Gastrocnemius medialis (tissue), 4 donors: Measurements from ENCODE around the gene GCSAM. TPM values are rescaled to one million over a fixed set of nuclear protein-coding genes. Genes with fewer than 3 reads are reported as not detected.
"Not testable (repeated sequence)": the region's sequence is repeated elsewhere in the genome, so short reads cannot be mapped to it uniquely, and the experiment has no call there.

Experiments used
- ATAC-seq, 2 donors: fragments of 150-250 bp; one replicate each; pipeline ENCODE4 v1.9.1; 2016
- DNase-seq, 2 donors: peaks; one replicate each; pipeline ENCODE4 v3.0.0-alpha.2; 2019
- H3K27ac ChIP-seq, 4 donors: fragments of 200-600 bp; sonication (generic); 1 replicate in 1 of 4; 2 replicates in 3 of 4; pipeline ENCODE4 v1.5.1; 2016 to 2018; ENCODE audit warnings: mild to moderate bottlenecking in 2 of 4, moderate library complexity in 1 of 4
- H3K27me3 ChIP-seq, 3 donors: fragments of 200-600 bp; sonication (generic) in 2 of 3; 1 replicate in 1 of 3; 2 replicates in 2 of 3; pipeline versions ENCODE4 v1.5.1 to v1.6.0; 2016 to 2019; ENCODE audit warnings: mild to moderate bottlenecking in 1 of 3, moderate library complexity in 1 of 3
- H3K36me3 ChIP-seq, 2 donors: fragments of 200-600 bp; sonication (generic) in 1 of 2; one replicate each; pipeline ENCODE4 v1.5.1; 2017 to 2018
- H3K4me1 ChIP-seq, 2 donors: fragments of 200-600 bp; sonication (generic) in 1 of 2; one replicate each; pipeline ENCODE4 v1.5.1; 2016 to 2017; ENCODE audit warnings: mild to moderate bottlenecking in 2 of 2
- H3K4me3 ChIP-seq, 4 donors: fragments of 200-600 bp; sonication (generic) in 3 of 4; 1 replicate in 1 of 4; 2 replicates in 3 of 4; pipeline ENCODE4 v1.5.1; 2016 to 2019; ENCODE audit warnings: mild to moderate bottlenecking in 2 of 4
- H3K9me3 ChIP-seq, 3 donors: fragments of 200-600 bp; sonication (generic) in 2 of 3; 1 replicate in 1 of 3; 2 replicates in 2 of 3; pipeline ENCODE4 v1.5.1; 2016 to 2019
- CTCF ChIP-seq, 5 experiments: fragments of 450-650 bp in 3 of 5; fragments of 200-600 bp in 2 of 5; sonication (generic) in 2 of 5; IDR thresholded peaks in 4 of 5; conservative IDR thresholded peaks in 1 of 5; 1 replicate in 4 of 5; 2 replicates in 1 of 5; pipeline ENCODE4 v1.5.1; 2016 to 2019; ENCODE audit warnings: antibody characterized with exemption in 5 of 5, mild to moderate bottlenecking in 3 of 5, moderate library complexity in 3 of 5
- POLR2A ChIP-seq, 2 donors: fragments of 450-650 bp; IDR thresholded peaks; one replicate each; pipeline ENCODE4 v1.6.1; 2017; ENCODE audit warnings: antibody characterized with exemption in 2 of 2, mild to moderate bottlenecking in 2 of 2, moderate library complexity in 2 of 2
- in situ Hi-C, 4 donors: fragments of 200-750 bp; cut with MboI; loops; one replicate each; pipeline versions ENCODE4 v1.15.0 to v1.8.0; 2017; ENCODE audit warnings: low sequenced_read_pairs in 4 of 4
- intact Hi-C: fragments of 100-400 bp; cut with DNase I; formaldehyde crosslinking; loops from one replicate; pipeline ENCODE4 v1.15.1; 2023; ENCODE audit warnings: low total_unique reads
- microRNA counts, 2 donors: library from miRNA; unstranded; fragments of <30 nt; microRNA quantifications; one replicate each; lab custom pipeline; 2016
- microRNA-seq, 2 donors: library from miRNA; unstranded; fragments of <30 nt; microRNA quantifications; one replicate each; pipeline ENCODE4, GENCODE V29; 2016; ENCODE audit warnings: borderline replicate concordance in 2 of 2
- total RNA-seq, 4 donors: library from RNA; depleted of rRNA; stranded (reverse); fragments of >200 nt; gene quantifications; one replicate each; pipeline versions ENCODE4 v1.1.0 to v1.2.3, GENCODE V29; 2016

Gene GCSAM
- total RNA-seq, 4 donors from 2014 or later, result not detected

GRCh38 chr3:112074616-112075497 is 58.2 kb downstream of the GCSAM start:
- no peaks in the 10 kb centered on the region for H3K27me3 ChIP-seq
- no peak overlapping the region for H3K4me3 ChIP-seq
- intact Hi-C loops, result no loop called here
- DNase-seq (no peak), ATAC-seq (no peak)
- no peaks in the 10 kb centered on the region for H3K9me3 ChIP-seq
- H3K36me3 ChIP-seq, result no peaks in the 10 kb centered on the region
- no peak overlapping the region for H3K27ac ChIP-seq
- in situ Hi-C loops, result no loop called here
- no peaks in the 10 kb centered on the region for H3K4me1 ChIP-seq
- TF ChIP-seq POLR2A (IDR thresholded peaks at IDR 0.05) (no peak), CTCF (IDR thresholded peaks at IDR 0.05 in 4 of 5, conservative IDR thresholded peaks at IDR 0.05 in 1 of 5) (no peak)

- TF ChIP-seq CTCF (IDR thresholded peaks at IDR 0.05 in 4 of 5, conservative IDR thresholded peaks at IDR 0.05 in 1 of 5) (no peak), POLR2A (IDR thresholded peaks at IDR 0.05) (no peak)
- H3K27me3 ChIP-seq, result no peaks in the 10 kb centered on the region
- H3K4me3 ChIP-seq, result no peak overlapping the region
- in situ Hi-C loops, result no loop called here
- H3K4me1 ChIP-seq, result no peaks in the 10 kb centered on the region
- intact Hi-C loops, result no loop called here
- no peak for DNase-seq
- no peaks in the 10 kb centered on the region for H3K36me3 ChIP-seq
- H3K27ac ChIP-seq, result no peak overlapping the region
- no peak for ATAC-seq
- no peaks in the 10 kb centered on the region for H3K9me3 ChIP-seq
These were observed 59.0 kb downstream of the GCSAM start for GRCh38 chr3:112074006-112074405.

- DNase-seq, in situ Hi-C loops, H3K4me1 ChIP-seq, H3K9me3 ChIP-seq, H3K27me3 ChIP-seq, intact Hi-C loops, ATAC-seq, H3K27ac ChIP-seq, H3K4me3 ChIP-seq, H3K36me3 ChIP-seq: not testable (repeated sequence)
These were observed 60.5 kb downstream of the GCSAM start for GRCh38 chr3:112072387-112073060.

MicroRNAs within 50 kb of the gene (microRNA counts, 767-probe panel; counts per million panel counts)
- microRNA hsa-miR-567 (lab: Ali Mortazavi, UCI), result 356 to 448 counts per million in 2 donors

Small RNA genes lying within 50 kb of the gene (microRNA-seq; reads per million reads assigned to microRNA genes)
- gene MIR567, result 0 reads per million in 2 donors

Other genes with a start within 250 kb of the GCSAM start
- 10 to 100 TPM in 1 of 4 donors, 1 to 10 TPM in 3; 6.3 to 13.3 (median 9.0) TPM for gene ABHD10, start 154.2 kb downstream of the GCSAM start, total RNA-seq
- gene TAGLN3, start 134.3 kb downstream of the GCSAM start, total RNA-seq, result not detected
- gene TMPRSS7, start 98.5 kb downstream of the GCSAM start, total RNA-seq, result not detected
- 1 to 10 TPM in 1 of 4 donors, under 1 TPM in 3; 0.39 to 1.1 (median 0.82) TPM for gene C3orf52, start 46.9 kb downstream of the GCSAM start, total RNA-seq
- gene SLC9C1, start 161.0 kb upstream of the GCSAM start, total RNA-seq, result not detected
- under 1 TPM; 0.27 to 0.76 (median 0.36) TPM for gene CD200, start 199.9 kb upstream of the GCSAM start, total RNA-seq